NCI-H1694 treated with DMSO at 0.1 percent for 48 hours (cell line): ENCODE results near the gene MISP3.
"Not testable (repeated sequence)": the region's sequence is repeated elsewhere in the genome, so short reads cannot be mapped to it uniquely, and the experiment has no call there.

Experiments
- DNase-seq: peaks from one replicate; lab custom pipeline; 2025; lab: John Stamatoyannopoulos, UW

Gene MISP3

GRCh38 chr19:14072535-14073260 lies at the start of gene MISP3:
Gene MISP3 (plus strand): TSS chr19:14072786. CDS start chr19:14073310, 524 bp downstream.
- peak; percentile 45 for DNase-seq

GRCh38 chr19:14023404-14024235 lies 49.0 kb upstream of the MISP3 start:
- peak; percentile 18 for DNase-seq

GRCh38 chr19:14026652-14027192 lies 45.9 kb upstream of the MISP3 start:
- not testable (repeated sequence) for DNase-seq

GRCh38 chr19:14027856-14028450 lies 44.6 kb upstream of the MISP3 start, which contains the start of gene RLN3:
Gene RLN3 (plus strand): TSS chr19:14028148. CDS start chr19:14028205, 57 bp downstream.
- no peak for DNase-seq

GRCh38 chr19:14028901-14029300 lies 43.7 kb upstream of the MISP3 start:
- no peak for DNase-seq

GRCh38 chr19:14030997-14031718 lies 41.4 kb upstream of the MISP3 start:
- no peak for DNase-seq

GRCh38 chr19:14031719-14032480 lies 40.7 kb upstream of the MISP3 start, which contains the start of gene IL27RA:
Gene IL27RA (plus strand): TSS chr19:14031762. CDS start chr19:14031873, 111 bp downstream.
- DNase-seq = peak; percentile 58

- no peak for DNase-seq
Measured at GRCh38 chr19:14033946-14034345, 38.6 kb upstream of the MISP3 start.

GRCh38 chr19:14035159-14035558 lies 37.4 kb upstream of the MISP3 start:
- DNase-seq = not testable (repeated sequence)

GRCh38 chr19:14035706-14036105 lies 36.9 kb upstream of the MISP3 start:
- no peak for DNase-seq

GRCh38 chr19:14039181-14039580 lies 33.4 kb upstream of the MISP3 start:
- DNase-seq = no peak

- peak; percentile 41 for DNase-seq
Measured at GRCh38 chr19:14042659-14043608, 29.7 kb upstream of the MISP3 start.

GRCh38 chr19:14047866-14048265 lies 24.7 kb upstream of the MISP3 start:
- not testable (repeated sequence) for DNase-seq

- DNase-seq = no peak
Measured at GRCh38 chr19:14048443-14049153, 24.0 kb upstream of the MISP3 start.

- no peak for DNase-seq
Measured at GRCh38 chr19:14050512-14050911, 22.1 kb upstream of the MISP3 start.

- DNase-seq = not testable (repeated sequence)
Measured at GRCh38 chr19:14050961-14051360, 21.6 kb upstream of the MISP3 start.

GRCh38 chr19:14051980-14052379 lies 20.6 kb upstream of the MISP3 start:
- no peak for DNase-seq

- DNase-seq = no peak
Measured at GRCh38 chr19:14052470-14052869, 20.1 kb upstream of the MISP3 start.

GRCh38 chr19:14053032-14053431 lies 19.6 kb upstream of the MISP3 start:
- DNase-seq = no peak
